Peyer's patch (tissue), 4 donors: ENCODE results near the gene CCDC174. TPM values are rescaled to one million over a fixed set of nuclear protein-coding genes. Genes with fewer than 3 reads are reported as not detected.

Source experiments
- DNase-seq, 3 donors: peaks; one replicate each; pipeline ENCODE4 v3.0.0-alpha.2; 2017 to 2019
- H3K27ac ChIP-seq, 4 donors: fragments of 200-600 bp; sonication (generic); one replicate each; pipeline ENCODE4 v1.5.1; 2016 to 2019
- H3K27me3 ChIP-seq, 2 donors: fragments of 200-600 bp; sonication (generic); one replicate each; pipeline ENCODE4 v1.5.1; 2019
- H3K36me3 ChIP-seq, 3 donors: fragments of 200-600 bp; sonication (generic); one replicate each; pipeline ENCODE4 v1.5.1; 2016 to 2019
- H3K4me1 ChIP-seq, 4 donors: fragments of 200-600 bp; sonication (generic); one replicate each; pipeline ENCODE4 v1.5.1; 2016 to 2019
- H3K4me3 ChIP-seq, 4 donors: fragments of 200-600 bp; sonication (generic); 1 replicate in 3 of 4; 2 replicates in 1 of 4; pipeline ENCODE4 v1.5.1; 2016 to 2019; ENCODE audit warnings: mild to moderate bottlenecking in 1 of 4
- H3K9me3 ChIP-seq, 4 donors: fragments of 200-600 bp; sonication (generic); one replicate each; pipeline ENCODE4 v1.5.1; 2016 to 2019; ENCODE audit warnings: mild to moderate bottlenecking in 1 of 4
- POLR2A ChIP-seq, 2 donors: fragments of 450-650 bp; IDR thresholded peaks; one replicate each; pipeline ENCODE4 v1.5.1; 2017; ENCODE audit warnings: antibody characterized with exemption in 2 of 2, mild to moderate bottlenecking in 2 of 2, moderate library complexity in 2 of 2
- total RNA-seq, 4 donors: library from RNA; depleted of rRNA; stranded (reverse); fragments of >200 nt; gene quantifications; one replicate each; pipeline ENCODE4 v1.1.0, GENCODE V29; 2016
- TF ChIP-seq, protein P1 (sequence below), 6 experiments: fragments of 450-650 bp in 4 of 6; fragments of 200-600 bp in 2 of 6; sonication (generic) in 1 of 6; IDR thresholded peaks; one replicate each; pipeline ENCODE4 v1.5.1; 2017 to 2019; ENCODE audit warnings: antibody characterized with exemption in 6 of 6, mild to moderate bottlenecking in 3 of 6, moderate library complexity in 1 of 6

The CCDC174 gene
- total RNA-seq, 4 donors from 2014 or later: 20.1 to 55.3 (median 42.0) TPM

DNA sequence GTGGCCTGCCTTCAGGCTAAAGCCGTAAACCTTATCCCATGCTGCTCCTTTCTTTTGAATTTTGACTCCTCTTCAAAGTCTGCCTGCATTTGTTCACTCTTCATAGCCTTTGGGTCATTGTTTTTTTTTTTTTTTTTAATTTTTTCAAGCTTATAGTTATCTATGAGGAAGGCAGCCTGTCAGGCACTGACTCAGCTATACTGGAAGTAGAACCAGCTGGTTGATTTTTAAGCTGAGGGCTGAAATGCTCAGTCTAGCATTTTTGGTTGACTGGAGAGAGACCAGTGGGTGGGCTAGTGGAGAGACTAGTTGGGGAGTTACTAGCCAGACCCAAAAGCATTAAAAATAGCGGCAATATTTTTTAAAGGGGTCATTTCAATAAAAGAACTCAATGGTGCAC lies 67.4 kb downstream of the CCDC174 start:
- TF ChIP-seq POLR2A (IDR thresholded peaks at IDR 0.05): no peak
- TF ChIP-seq, protein P1, sequence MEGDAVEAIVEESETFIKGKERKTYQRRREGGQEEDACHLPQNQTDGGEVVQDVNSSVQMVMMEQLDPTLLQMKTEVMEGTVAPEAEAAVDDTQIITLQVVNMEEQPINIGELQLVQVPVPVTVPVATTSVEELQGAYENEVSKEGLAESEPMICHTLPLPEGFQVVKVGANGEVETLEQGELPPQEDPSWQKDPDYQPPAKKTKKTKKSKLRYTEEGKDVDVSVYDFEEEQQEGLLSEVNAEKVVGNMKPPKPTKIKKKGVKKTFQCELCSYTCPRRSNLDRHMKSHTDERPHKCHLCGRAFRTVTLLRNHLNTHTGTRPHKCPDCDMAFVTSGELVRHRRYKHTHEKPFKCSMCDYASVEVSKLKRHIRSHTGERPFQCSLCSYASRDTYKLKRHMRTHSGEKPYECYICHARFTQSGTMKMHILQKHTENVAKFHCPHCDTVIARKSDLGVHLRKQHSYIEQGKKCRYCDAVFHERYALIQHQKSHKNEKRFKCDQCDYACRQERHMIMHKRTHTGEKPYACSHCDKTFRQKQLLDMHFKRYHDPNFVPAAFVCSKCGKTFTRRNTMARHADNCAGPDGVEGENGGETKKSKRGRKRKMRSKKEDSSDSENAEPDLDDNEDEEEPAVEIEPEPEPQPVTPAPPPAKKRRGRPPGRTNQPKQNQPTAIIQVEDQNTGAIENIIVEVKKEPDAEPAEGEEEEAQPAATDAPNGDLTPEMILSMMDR (IDR thresholded peaks at IDR 0.05): no peak
- no peaks in the 10 kb centered on the region for H3K36me3 ChIP-seq
- no peak overlapping the region for H3K4me3 ChIP-seq
- no peaks in the 10 kb centered on the region for H3K4me1 ChIP-seq
- no peaks in the 10 kb centered on the region for H3K27me3 ChIP-seq
- H3K27ac ChIP-seq: no peak overlapping the region
- peaks cover 0 to 4% (median 0%) of the 10 kb centered on the region in 4 donors for H3K9me3 ChIP-seq
- no peak for DNase-seq

GRCh38 chr3:14721126-14721864 lies 69.7 kb downstream of the CCDC174 start:
- Histone ChIP-seq H3K4me3 (no peak overlapping the region), H3K27ac (no peak overlapping the region), H3K36me3 (no peaks in the 10 kb centered on the region), H3K9me3 (no peaks in the 10 kb centered on the region), H3K27me3 (no peaks in the 10 kb centered on the region), H3K4me1 (no peaks in the 10 kb centered on the region)
- DNase-seq: no peak
- TF ChIP-seq POLR2A (IDR thresholded peaks at IDR 0.05): no peak
- TF ChIP-seq, protein P1 (IDR thresholded peaks at IDR 0.05): no peak

Other genes with a start within 250 kb of the CCDC174 start
- 100 to 1,000 TPM in 3 of 4 donors, 10 to 100 TPM in 1; 61.1 to 190 (median 150) TPM for gene SLC6A6, start 249.2 kb upstream of the CCDC174 start, total RNA-seq
- gene GRIP2, start 111.4 kb upstream of the CCDC174 start, total RNA-seq: 10 to 100 TPM in 1 of 4 donors, 1 to 10 TPM in 1, under 1 TPM in 1, not detected in 1; 0.80 to 12.4 (median 1.4) TPM
- not detected for gene C3orf20, start 23.4 kb downstream of the CCDC174 start, total RNA-seq
- gene FGD5, start 167.2 kb downstream of the CCDC174 start, total RNA-seq: 10 to 100 TPM in 3 of 4 donors, 1 to 10 TPM in 1; 8.6 to 65.2 (median 18.1) TPM